ENCODE measurements around the gene SLC19A1. TPM values are rescaled to one million over a fixed set of nuclear protein-coding genes. Genes with fewer than 3 reads are reported as not detected.

Gene SLC19A1
- total RNA-seq, 4 donors from 2014 or later: 2.8 to 10.0 (median 6.6) TPM

GRCh38 chr21:45536301-45537081 is 5.7 kb downstream of the SLC19A1 start:
- TF ChIP-seq POLR2AphosphoS5 (IDR thresholded peaks at IDR 0.05) (no peak), POLR2A (IDR thresholded peaks at IDR 0.05; ENCODE audit: low read depth) (no peak), EP300 (IDR thresholded peaks at IDR 0.05) (no peak), CTCF (IDR thresholded peaks at IDR 0.05) (no peak)
- H3K4me3 ChIP-seq: no peak overlapping the region
- H3K27ac ChIP-seq (replicated peaks in 1 of 4): no peak overlapping the region
- no peaks in the 10 kb centered on the region for H3K9me3 ChIP-seq
- 89% methylated on average over 27 of the region's 31 CpGs for WGBS
- intact Hi-C loops (cut with DNase I): no loop called here
- no peak for DNase-seq (ENCODE audit: extremely low spot score)
- peaks cover 5 to 20% (median 11%) of the 10 kb centered on the region in 4 donors for H3K4me1 ChIP-seq
- H3K36me3 ChIP-seq: peaks cover 0 to 7% (median 3%) of the 10 kb centered on the region in 4 donors
- no peaks in the 10 kb centered on the region for H3K27me3 ChIP-seq

GRCh38 chr21:45535341-45536081 is 6.7 kb downstream of the SLC19A1 start:
- no peaks in the 10 kb centered on the region for H3K9me3 ChIP-seq
- WGBS: 89% methylated on average over 22 of the region's 34 CpGs
- no peak overlapping the region for H3K4me3 ChIP-seq
- H3K4me1 ChIP-seq: peaks cover 0 to 15% (median 6%) of the 10 kb centered on the region in 4 donors
- no peaks in the 10 kb centered on the region for H3K27me3 ChIP-seq
- no peak overlapping the region for H3K27ac ChIP-seq (replicated peaks in 1 of 4)
- H3K36me3 ChIP-seq: peaks cover 0 to 14% (median 6%) of the 10 kb centered on the region in 4 donors
- no peak for TF ChIP-seq POLR2A (IDR thresholded peaks at IDR 0.05; ENCODE audit: low read depth)
- DNase-seq (ENCODE audit: extremely low spot score): no peak
- intact Hi-C loops (cut with DNase I): no loop called here

- DNase-seq (ENCODE audit: extremely low spot score): no peak
- WGBS: 82% methylated on average over 13 of the region's 28 CpGs
- no peak overlapping the region for H3K27ac ChIP-seq (replicated peaks in 1 of 4)
- no peaks in the 10 kb centered on the region for H3K27me3 ChIP-seq
- H3K4me3 ChIP-seq: no peak overlapping the region
- peaks cover 0 to 15% (median 6%) of the 10 kb centered on the region in 4 donors for H3K4me1 ChIP-seq
- intact Hi-C loops (cut with DNase I): no loop called here
- no peaks in the 10 kb centered on the region for H3K9me3 ChIP-seq
- H3K36me3 ChIP-seq: peaks cover 0 to 20% (median 9%) of the 10 kb centered on the region in 4 donors
- TF ChIP-seq EP300 (IDR thresholded peaks at IDR 0.05) (no peak), POLR2A (IDR thresholded peaks at IDR 0.05; ENCODE audit: low read depth) (no peak), CTCF (IDR thresholded peaks at IDR 0.05) (no peak), POLR2AphosphoS5 (IDR thresholded peaks at IDR 0.05) (no peak)
Observed at GRCh38 chr21:45534636-45535331, 7.5 kb downstream of the SLC19A1 start.

GRCh38 chr21:45533846-45534635 is 8.2 kb downstream of the SLC19A1 start:
- 100% methylated on average over 1 of the region's 20 CpGs for WGBS

GRCh38 chr21:45533361-45533845 is 8.8 kb downstream of the SLC19A1 start:
- no peaks in the 10 kb centered on the region for H3K27me3 ChIP-seq
- WGBS: no CpG with 5 or more reads among the region's 12 CpGs
- intact Hi-C loops (cut with DNase I): no loop called here
- H3K4me3 ChIP-seq: no peak overlapping the region
- no peak for DNase-seq (ENCODE audit: extremely low spot score)
- peaks cover 0 to 15% (median 6%) of the 10 kb centered on the region in 4 donors for H3K4me1 ChIP-seq
- TF ChIP-seq CTCF (IDR thresholded peaks at IDR 0.05) (no peak), POLR2AphosphoS5 (IDR thresholded peaks at IDR 0.05) (no peak), POLR2A (IDR thresholded peaks at IDR 0.05; ENCODE audit: low read depth) (no peak), EP300 (IDR thresholded peaks at IDR 0.05) (no peak)
- H3K9me3 ChIP-seq: no peaks in the 10 kb centered on the region
- H3K27ac ChIP-seq (replicated peaks in 1 of 4): no peak overlapping the region
- H3K36me3 ChIP-seq: peaks cover 0 to 23% (median 14%) of the 10 kb centered on the region in 4 donors

More at GRCh38 chr21:45533846-45534635, 8.2 kb downstream of the SLC19A1 start:
- Histone ChIP-seq H3K9me3 (no peaks in the 10 kb centered on the region), H3K36me3 (peaks cover 0 to 23% (median 14%) of the 10 kb centered on the region in 4 donors), H3K27me3 (no peaks in the 10 kb centered on the region), H3K4me3 (no peak overlapping the region), H3K27ac (replicated peaks in 1 of 4) (no peak overlapping the region), H3K4me1 (peaks cover 0 to 15% (median 6%) of the 10 kb centered on the region in 4 donors)
- TF ChIP-seq EP300 (IDR thresholded peaks at IDR 0.05) (no peak), POLR2AphosphoS5 (IDR thresholded peaks at IDR 0.05) (no peak)
- intact Hi-C loops (cut with DNase I): no loop called here
- DNase-seq (ENCODE audit: extremely low spot score): no peak
